T-helper 1 cell treated with Interleukin-12 subunit alpha and Interleukin-12 subunit beta and Interleukin-4 antibody, amounts not matched to agents 30 ng/mL and 1 ng/mL, for 36 hours (primary cell): ENCODE data around the gene P4HB. TPM values are rescaled to one million over a fixed set of nuclear protein-coding genes. Genes with fewer than 3 reads are reported as not detected.

Source experiments
- intact Hi-C: fragments of 100-400 bp; cut with micrococcal nuclease; formaldehyde crosslinking; loops from one replicate; pipeline ENCODE4 v1.15.1; 2024
- total RNA-seq: library from RNA; stranded (reverse); gene quantifications from 2 replicates; pipeline ENCODE4 v1.2.3, GENCODE V29; 2022

P4HB gene
- total RNA-seq, 1 donor from 2014 or later = 588 TPM

DNA sequence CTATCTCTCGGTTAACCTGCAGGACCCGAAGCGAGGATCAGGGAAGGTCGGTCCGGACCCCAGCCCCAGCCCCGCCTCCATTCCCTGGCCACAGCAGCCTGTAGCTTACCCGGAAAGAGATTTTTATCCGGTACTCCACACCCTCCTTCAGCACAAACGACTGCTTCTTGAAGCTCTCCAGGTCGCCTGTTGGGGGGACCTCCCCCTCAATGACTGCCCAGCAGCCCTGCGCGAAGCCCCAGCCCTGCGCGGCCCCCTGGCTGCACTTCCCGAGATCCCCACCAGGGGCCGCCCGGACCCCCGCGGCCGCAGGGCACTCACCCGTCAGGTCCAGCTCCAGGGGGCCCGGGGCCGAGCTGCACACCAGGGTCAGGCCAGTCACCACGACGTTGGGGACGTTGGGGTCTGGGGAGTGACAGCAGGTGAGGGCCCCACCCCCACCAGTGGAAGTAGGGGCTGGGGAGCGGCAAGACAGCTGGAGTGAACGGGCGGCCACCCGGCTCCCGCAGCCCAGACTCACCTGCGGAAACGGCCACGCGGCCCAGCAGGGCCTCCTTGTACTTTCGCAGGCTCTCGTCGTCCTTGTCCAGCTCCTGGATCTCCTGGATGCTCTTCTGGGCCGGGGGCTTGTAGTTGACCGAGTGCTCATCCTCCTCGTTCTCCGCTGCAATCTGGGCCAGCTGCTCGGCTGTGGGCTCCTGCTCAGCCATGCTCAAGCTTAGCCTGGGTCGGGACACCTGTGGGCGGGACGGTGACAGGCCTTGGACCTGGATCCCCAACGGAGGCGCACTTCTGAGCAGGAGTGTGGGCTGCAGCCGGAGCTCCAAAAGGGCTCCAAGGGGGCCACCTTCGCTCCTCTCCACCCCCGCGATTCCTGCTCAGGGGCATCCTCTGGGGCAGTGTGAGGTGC, 9.1 kb upstream of the P4HB start:
- intact Hi-C loops = loop anchor here (1.0 to 10.0 kb wide), 5 partner anchors 8 to 359 kb away; partner anchors contain the start of genes FAAP100, MCRIP1 and SIRT7

DNA sequence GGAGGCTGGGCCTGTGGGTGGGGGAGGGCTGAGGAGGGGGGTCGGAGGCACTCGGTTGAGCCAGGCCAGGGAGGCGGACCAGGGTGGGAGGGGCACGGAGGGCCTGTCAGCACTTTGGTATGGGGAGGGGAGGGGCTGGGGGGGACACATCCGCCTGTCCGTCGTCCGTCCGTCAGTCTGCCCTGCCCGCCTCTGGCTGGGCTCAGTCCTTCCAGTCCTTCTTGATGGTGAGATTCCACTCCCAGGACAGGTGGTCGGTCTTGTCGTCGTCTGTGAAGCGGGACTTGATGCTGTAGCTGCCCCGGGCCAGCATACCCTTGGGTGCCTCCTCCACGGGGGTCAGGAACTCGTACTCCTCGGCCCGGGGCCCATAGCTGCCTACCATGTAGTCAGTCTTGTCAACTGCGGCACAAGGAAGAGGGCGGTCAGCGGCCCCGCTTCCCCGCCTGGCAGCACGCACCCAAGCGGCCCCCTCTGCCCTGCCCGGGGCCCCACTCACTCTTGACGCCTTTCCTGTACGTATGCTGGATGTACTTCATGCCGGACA, 8.4 kb upstream of the P4HB start:
- intact Hi-C loops = loop anchor here (10.0 kb wide), 1 partner anchor 314 kb away; the partner anchor contains the start of gene FAAP100

DNA sequence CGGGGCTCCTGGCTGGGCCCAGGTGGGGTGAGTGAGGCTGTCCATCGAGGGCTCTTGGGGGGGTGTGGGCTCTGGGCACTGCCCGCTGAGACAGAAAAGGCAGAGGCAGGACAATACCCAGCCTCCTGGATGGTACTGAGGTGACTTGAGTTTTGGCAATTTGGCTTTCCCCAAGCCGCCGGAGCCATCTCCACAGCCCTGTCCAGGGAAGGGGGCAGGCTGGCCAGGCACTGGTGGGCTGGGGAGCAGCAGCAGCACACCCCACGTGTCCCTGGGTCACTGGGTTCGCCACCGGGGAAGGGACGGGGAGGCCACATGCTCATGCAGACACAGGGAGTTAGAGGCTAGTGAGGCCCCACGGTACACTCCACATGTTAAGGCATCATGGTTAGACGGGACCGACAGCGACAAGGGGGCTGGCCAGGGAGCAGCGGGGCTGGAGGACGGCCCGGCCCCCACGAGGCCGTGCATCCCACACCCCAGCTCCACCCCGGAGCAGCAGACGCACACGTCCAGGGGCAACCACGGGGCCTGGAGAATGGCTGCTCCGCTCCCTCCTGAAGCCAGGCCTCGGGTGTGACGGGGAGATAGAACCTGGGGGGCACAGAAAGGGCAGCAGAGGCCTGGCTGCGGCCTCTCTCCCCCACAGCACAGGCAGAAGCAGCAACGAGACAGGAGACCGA, 7.8 kb upstream of the P4HB start:
- intact Hi-C loops = loop anchor here (10.0 kb wide), 1 partner anchor 313 kb away; the partner anchor contains the start of gene FAAP100

DNA sequence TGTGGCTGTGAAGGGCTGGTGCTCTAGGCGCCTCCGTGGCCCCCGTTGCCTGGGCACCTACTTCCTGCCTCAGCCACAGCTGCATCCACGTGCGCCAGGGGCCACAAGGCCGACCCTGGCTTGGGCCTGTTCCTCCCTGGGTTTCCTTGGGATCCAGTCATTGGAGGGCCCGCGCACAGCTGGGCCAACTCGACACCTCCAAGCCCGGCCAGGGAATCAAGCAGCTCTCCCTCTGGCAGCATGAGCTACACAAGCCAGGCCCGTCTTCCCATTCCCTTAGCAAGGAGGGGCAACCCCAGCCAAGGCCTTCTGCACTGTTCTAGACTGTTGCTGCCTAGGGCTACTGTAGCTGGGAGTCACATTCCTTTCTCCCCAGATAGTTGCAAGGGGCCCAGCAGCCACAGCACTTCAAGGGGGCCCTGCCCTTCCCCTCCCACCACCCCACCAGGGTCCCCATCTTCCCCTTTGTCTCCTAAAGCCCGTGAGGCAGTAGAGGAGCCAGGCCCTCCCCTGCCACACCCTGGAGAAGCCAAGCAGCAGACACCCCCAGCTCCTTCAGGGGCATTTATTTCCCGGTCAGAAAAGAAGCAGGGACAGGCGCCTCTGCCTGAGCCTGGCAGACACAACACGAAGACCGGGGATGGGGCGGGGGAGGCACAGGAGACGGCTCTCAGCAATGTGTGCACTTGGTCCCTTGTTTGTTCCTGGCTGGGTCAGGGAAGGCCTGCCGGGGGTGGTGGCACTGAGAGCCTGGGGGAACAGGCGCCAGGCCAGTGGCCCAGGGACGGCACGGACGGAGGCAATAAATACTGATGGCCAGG, 7.0 kb upstream of the P4HB start:
- intact Hi-C loops = loop anchor here (10.0 kb wide), 1 partner anchor 313 kb away; the partner anchor contains the start of gene FAAP100

DNA sequence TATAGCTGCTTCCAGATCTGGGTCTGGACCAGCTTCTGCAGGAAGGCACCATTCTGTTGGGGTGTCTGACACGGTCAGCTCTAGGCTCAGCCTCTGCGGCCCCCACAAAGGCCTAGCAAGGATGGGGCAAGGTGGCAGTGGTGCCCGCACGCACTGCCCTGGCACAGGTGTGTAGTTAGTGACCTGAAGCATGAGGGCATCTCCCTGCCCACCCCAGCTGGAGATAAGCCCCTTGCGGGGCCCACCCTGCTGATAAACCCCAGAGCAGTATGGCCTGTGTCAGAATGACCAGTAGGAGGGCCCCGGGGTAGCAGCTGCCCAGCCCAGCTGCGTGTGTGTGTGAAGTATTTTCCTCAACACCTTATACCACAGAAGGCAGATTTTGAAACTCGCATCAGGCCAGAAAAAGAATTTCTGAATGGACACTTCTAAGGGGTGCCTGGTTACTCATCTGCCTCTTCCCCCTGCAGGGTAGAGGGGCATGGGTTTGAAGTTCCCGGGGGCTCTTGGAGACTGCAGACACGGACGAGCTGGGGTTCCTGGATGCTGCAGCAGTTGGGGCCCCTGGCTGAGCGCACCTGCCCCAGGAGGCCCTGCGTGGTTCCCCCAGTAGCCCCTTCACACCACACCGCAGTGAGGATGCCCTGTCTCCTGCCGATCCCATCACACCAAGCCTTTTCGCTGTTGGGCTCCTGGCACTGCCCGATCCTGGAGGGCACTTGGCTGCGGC, 6.3 kb upstream of the P4HB start:
- intact Hi-C loops = loop anchor here (10.0 kb wide), 1 partner anchor 312 kb away; the partner anchor contains the start of gene FAAP100

DNA sequence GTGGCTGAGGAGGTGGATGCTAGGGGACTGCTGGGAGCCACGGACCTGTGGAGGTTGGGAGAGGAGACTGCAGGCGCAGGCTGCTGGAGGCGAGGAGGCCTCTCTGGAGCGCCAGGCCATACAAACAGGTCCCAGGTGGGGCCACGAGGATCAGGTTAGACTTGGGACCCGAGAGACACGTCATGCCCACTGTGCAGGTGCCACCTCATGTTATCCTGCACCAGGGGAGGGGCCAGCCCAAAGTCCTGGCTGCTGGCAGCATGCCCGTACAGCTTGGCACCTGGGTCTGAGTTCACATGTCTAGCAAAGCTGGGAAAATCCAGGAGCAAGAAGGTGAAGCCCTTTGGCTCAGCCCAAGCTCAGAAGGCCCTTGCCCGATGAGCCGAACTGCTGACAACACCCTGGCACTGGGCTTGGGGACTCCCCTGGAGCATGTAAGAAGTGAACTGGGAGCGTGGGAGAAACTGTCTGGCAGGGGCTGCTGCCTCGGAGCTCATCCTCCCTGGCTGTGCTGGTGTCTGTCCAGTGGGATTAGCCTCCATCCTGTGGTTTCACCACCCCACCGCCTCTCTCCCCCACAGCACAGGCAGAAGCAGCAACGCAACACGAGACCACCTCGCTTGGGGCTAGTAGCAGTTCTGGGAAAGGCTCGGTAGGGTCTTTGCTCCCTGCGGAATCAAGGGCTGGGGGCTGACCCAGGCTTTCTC, 5.6 kb upstream of the P4HB start:
- intact Hi-C loops = loop anchor here (10.0 kb wide), 1 partner anchor 311 kb away; the partner anchor contains the start of gene FAAP100

DNA sequence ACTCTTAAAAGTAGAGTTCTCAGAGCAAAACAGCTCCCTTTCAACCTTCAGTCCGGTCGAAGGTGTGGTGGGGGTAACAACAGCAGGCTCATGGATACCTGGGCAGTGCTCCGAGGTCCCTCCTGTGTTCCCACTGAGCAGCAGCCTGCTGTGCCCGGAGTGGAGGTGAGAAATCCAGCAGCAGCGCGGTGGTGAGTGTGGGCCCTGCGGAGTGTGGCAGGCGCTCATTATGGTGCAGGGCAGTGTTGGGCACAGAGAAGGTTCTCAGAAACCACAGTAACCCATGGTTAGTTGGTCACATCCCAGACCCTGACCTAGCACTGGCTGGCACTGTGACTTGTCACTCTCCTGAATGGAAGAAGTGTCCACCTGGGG, 5.0 kb upstream of the P4HB start:
- intact Hi-C loops = loop anchor here (10.0 kb wide), 1 partner anchor 311 kb away; the partner anchor contains the start of gene FAAP100

DNA sequence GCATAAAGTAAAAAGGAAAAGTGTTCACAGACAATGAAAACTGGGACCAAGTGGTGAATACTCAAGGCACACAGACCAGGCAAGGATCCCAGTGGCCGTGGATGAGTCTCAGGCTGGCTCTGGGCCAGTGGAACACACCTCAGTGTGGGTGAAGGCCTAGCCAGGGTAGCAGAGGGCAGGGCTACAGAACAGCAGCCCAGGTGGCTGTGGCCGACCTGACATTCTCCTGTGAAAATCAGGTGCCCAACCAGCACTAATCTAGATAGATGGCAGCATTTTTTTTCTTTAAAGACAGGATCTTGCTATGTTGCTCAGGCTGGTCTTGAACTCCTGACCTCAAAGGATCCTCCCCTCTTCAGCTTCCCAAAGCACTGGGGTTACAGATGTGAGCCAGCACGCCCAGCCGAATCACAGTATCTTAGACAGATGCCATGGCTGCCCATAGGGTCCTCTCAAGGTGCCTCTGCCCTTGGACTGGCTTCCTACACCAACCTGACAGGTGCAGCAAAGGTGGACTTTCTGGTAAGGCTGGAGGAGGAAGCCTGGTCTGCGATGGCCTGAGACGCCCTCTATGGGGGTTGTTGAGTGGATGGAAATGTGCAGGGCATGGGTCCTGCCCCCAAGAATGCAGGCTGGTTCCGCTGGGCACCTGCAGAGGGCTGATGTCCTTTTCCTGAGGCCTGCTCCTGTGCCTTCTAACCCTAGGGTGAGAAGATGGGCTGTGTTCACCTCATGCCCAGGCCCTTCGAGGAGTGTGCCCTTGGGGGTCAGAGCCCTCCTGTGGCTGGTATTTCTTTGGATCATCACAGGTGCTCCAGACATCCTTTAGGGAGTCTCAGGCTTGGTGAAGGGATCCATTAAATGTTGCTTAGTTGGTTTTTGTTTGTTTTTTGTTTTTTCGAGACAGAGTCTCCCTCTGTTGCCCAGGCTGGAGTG, 3.8 kb upstream of the P4HB start:
- intact Hi-C loops = loop anchor here (5.0 to 10.0 kb wide), 2 partner anchors 309 to 588 kb away; partner anchors contain the start of genes CYBC1 and FAAP100

DNA sequence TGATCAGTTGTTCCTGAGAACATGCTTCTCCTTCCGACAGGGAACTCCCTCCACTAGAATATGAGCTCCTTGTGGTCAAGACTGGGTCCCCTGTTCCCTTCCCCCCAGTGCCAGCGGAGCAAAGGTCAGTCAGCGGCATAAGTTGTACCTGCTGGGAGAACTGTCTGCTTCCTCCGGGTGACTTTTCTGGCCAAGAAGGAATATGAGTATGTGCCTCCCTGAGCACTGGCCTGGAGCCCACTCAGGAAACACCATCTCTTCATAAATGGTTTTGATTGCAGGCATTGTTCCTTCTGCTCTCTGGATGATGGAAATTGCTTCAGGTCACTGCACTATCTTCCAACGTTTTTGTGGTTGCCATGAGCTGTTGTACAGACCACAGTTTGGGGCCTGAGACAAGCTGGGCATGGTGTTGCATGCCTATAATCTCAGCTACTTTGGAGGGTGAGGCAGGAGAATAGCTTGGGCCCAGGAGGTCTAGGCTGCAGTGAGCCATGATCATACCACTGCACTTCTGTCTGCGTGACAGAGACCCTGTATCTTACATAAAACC, 2.9 kb upstream of the P4HB start:
- intact Hi-C loops = loop anchor here (5.0 to 10.0 kb wide), 2 partner anchors 308 to 589 kb away; partner anchors contain the start of genes CYBC1 and FAAP100

DNA sequence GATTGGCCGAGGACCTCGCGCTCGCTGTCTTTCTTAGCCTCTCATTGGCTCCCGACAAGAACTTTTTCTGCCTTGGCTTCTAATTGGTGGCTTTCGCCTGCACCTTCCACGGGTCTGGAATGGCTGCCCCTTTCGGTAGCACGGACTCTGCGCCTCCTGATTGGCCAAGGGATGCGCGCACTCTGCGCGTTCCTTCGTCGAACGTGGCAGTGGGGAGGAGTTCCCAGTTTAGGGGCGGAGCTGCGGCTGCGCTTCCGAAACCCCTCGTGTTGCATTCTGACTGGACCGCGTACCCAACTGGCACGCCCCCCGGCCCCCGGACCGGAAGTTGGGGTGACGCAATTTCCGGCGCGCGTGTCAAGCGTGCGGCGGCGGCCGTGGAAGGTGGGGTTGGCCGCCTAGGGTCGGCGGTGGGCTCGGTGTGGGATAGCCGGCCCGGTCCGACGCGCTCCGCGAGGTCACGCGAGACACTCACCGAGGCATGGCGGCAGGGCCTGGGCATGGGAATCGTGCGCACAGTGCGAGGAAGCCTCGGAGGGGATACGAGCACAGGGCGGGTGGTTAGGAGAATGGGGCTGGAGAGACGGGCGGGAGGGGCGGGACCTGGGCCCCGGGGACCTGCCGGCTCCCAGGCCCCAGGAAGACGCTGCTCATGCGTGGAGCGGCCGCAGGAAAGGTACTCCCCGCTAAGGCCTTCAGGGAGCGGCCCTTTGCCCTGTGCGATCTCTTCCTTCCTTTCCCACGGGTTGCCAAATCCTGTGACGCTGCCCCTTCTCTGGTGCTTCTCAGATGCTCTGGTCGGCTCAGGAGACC, 627 bp upstream of the P4HB start:
- intact Hi-C loops = loop anchor here (1.0 to 10.0 kb wide), 17 partner anchors 9 to 622 kb away; partner anchors contain the start of genes ACTG1, ALYREF, ANAPC11 and ARL16

DNA sequence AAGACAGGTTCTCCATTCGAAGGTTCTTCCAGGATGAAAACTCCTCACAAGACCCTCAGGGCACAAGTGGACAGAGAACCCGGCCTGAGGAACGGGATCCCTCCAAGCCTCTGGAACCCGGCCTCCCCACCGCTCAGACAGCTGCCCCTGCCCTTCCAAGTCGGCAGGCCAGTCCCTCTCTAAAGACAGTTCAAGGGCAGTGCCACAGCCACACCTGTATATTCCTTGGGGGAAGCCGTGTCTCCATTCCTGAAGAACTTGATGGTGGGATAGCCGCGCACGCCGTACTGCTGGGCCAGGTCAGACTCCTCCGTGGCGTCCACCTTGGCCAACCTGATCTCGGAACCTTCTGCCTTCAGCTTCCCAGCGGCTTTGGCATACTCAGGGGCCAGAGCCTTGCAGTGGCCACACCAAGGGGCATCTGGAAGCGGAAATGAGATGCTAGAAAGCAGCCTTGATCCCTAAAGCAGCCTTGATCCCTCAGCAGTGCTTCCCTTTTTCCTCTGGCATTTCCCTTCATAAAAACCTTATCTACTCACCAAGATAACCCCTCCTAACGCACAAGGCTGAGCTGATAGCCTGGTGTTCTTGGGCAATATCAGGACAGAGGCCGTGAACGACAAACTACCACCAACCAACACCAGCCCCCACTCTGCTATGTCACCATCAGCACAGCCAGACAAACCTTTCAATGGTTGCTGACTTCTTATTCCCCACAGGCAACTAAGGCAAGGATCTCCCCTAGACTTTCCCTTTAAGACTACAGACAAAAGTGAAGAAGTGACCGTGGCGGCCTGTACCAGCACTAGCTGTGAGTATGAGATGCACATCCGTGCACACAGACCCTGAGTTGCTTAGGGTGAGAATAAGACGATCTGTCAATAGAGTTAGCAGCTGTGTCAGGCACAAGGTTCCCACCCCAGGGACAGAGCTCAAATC, 1.1 kb downstream of the P4HB start:
- intact Hi-C loops = no loop called here

DNA sequence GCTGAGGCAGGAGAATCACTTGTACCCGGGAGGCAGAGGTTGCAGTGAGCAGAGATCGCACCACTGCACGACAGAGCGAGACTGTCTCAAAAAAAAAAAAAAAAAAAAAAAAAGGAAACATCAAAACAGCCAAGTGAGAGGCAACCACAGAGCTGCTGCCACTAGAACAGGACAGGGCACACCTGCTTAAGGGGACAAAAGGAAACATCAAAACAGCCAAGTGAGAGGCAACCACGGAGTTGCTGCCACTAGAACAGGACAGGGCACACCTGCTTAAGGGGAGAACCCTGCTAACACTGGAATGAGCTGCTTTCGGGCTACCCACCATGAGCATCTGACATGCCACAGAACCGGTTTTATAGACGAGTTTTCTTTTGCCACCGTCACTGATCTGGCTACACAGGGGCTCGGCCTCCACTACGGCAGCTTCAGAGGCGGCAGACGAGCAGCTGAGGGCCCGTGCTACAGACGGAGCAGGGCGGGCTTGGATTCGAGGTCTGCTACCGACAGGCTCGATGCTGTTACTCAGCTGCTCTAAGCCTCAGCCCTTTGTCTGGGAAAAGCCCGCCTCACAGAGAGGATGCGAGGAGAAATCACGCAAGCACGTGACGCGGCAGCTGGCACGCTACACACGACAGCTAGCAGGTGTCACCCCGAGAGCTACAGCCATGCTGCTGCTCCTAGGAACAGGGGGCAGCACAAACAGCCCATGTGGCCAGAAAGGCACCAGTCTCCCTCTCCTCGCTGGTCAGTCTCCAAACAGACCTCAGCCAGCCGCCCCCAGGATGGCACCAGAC, 2.0 kb downstream of the P4HB start:
- intact Hi-C loops = no loop called here

DNA sequence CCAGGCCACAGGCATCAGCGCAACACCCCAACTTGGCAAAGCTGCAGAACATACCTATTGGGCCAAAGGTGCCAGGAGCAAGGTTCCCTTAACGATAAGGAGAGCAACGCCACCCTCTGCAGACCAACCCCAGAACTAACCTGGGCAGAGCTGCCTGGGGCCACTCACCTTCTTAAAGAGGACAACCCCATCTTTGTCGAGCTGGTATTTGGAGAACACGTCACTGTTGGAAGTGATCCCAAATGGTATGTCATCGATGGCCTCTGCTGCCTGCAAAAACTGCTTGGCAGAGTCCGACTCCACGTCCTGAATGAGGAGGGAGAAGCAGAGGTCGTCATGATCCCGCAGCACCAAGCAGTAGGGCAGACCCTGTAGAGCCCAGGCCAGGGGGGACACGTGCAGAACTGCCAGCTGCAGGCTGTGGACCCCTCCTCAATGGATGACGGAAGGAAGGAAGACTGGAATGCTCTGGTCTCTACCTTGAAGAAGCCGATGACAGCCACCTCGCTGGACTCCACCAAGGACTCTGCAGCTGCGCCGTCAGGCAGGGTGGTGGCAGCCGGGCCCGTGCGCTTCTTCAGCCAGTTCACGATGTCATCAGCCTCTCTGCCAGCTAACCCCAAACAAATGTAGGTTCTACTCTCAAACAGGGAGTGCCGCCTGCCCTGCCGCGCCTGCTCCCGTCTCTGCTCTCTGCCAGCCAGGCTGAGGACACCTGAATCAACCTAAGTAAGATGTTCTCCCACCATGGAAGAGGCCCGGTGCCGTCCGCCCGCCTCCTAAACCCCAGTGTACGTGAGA, 5.2 kb downstream of the P4HB start:
- intact Hi-C loops = no loop called here

DNA sequence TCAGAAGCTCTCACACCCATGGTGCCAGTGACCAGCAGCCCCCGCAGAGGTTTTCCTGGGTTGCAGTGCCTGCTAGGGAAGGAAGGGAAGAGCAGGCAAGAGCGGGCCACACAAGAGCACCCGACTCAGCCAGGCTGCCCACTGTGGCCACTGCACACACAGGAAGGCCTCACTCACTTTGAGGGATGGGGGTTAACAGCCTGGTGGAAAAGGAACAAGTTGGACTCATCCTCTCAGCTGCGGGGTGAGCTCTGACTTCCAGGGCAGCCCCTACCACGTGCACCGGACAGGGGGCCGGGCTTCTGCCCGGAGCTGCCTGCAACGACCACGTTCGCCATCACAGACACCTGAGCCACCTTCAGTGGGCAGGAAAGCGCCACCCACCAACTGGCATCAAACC, 8.1 kb downstream of the P4HB start:
- intact Hi-C loops = no loop called here
